Stimulated activated CD4-positive, alpha-beta T cell treated with anti-CD3 and anti-CD28 coated beads, Interleukin-15, amount 100 ng/mL, for 1 hour (primary cell): ENCODE measurements around the gene ZNRF4.
"Not testable (repeated sequence)": the region's sequence is repeated elsewhere in the genome, so short reads cannot be mapped to it uniquely, and the experiment has no call there.

Source experiments
- DNase-seq, 2 donors: peaks; one replicate each; pipeline ENCODE4 v3.0.0-alpha.2; 2020; ENCODE audit warnings: low read depth in 1 of 2, low spot score in 1 of 2

ZNRF4 gene, protein sequence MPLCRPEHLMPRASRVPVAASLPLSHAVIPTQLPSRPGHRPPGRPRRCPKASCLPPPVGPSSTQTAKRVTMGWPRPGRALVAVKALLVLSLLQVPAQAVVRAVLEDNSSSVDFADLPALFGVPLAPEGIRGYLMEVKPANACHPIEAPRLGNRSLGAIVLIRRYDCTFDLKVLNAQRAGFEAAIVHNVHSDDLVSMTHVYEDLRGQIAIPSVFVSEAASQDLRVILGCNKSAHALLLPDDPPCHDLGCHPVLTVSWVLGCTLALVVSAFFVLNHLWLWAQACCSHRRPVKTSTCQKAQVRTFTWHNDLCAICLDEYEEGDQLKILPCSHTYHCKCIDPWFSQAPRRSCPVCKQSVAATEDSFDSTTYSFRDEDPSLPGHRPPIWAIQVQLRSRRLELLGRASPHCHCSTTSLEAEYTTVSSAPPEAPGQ

GRCh38 chr19:5455367-5456129, at the start of gene ZNRF4:
TSS of gene ZNRF4 (plus strand) at chr19:5455417. CDS start at chr19:5455492, 75 bp downstream.
- DNase-seq: no peak

DNA sequence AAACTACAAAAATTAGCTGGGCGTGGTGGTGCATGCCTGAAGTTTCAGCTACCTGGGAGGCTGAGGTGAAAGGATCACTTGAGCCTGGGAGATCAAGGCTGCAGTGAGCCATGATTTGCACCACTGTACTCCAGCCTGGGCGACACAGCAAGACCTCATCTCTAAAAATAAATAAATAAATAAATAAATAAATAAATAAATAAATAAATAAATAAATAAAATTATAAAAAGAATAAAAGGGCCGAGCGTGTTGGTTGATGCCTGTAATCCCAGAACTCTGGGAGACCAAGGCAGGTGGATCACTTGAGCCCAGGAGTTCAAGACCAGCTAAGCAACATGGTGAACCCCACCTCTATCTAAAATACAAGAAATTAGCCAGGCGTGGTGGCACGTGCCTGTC, 49.0 kb upstream of the ZNRF4 start:
- DNase-seq: not testable (repeated sequence)

- no peak for DNase-seq
Measured at GRCh38 chr19:5406816-5407215, 48.4 kb upstream of the ZNRF4 start.

- DNase-seq: no peak
Measured at GRCh38 chr19:5407356-5407755, 47.9 kb upstream of the ZNRF4 start.

- DNase-seq: no peak
Measured at GRCh38 chr19:5417495-5418436, 37.5 kb upstream of the ZNRF4 start.

GRCh38 chr19:5418677-5419076, 36.5 kb upstream of the ZNRF4 start:
- DNase-seq: no peak

DNA sequence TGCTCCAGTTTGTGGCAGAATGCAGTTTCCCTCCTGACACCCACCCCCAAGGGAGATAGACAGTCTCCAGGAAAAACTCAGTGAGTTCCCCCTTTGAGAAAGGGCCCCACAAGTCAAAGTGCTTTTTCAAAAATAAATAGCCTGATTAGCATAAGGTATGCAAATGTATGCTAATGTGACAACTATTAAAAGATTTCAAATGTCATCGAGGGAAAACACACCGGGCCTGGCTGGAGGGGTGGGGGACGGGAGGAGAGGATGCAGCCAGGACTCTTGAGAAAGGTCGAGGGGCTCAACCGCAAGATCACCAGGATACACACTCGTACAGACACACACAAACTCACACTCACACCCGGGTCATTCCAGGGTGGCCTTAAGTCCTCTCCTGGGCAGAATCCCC, 34.3 kb upstream of the ZNRF4 start:
- no peak for DNase-seq

DNA sequence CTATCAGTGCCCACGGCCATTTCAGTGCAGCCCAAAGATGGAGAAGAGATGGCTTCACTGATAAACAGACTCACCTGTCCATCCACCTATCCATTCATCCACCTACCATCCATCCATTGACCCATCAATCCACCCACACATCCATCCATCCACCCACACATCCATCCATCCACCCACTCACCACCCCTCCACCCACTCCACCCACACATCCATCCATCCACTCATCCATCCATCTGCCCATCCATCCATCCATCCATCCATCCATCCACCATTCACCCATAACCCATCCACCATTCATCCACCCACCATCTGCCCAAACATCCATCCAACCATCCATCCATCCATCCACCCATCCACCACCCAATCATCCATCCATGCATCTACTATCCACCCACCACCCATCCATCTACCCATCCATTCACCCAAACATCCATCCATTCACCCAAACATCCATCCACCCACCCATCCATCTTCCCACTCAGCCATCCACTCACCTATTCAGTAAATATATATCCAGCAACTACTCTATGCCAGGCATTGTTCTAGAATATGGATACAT, 31.6 kb upstream of the ZNRF4 start:
- DNase-seq: no peak

GRCh38 chr19:5424192-5424973, 30.8 kb upstream of the ZNRF4 start:
- DNase-seq: no peak

- DNase-seq: no peak
Measured at GRCh38 chr19:5425260-5425659, 30.0 kb upstream of the ZNRF4 start.

GRCh38 chr19:5430237-5430636, 25.0 kb upstream of the ZNRF4 start:
- DNase-seq: no peak

DNA sequence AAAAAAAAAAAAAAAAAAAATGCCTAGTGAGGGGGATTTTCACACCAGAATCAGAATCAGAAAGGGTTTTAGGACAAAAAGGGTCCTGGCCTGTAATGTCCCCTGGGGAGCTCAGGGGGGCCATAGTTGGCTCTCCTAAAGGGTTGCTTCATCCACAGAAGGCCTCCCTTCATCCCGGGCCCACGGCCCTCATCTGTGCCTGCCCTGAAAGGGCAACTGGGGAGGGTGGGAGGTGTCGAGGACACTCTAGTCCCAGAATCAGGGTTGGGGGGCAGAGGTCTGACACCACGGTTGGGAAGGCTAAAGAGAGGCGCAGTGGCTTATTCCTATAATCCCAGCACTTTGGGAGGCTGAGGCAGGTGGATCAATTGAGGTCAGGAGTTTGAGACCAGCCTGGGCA, 22.5 kb upstream of the ZNRF4 start:
- no peak for DNase-seq

GRCh38 chr19:5434351-5434917, 20.8 kb upstream of the ZNRF4 start:
- no peak for DNase-seq

DNA sequence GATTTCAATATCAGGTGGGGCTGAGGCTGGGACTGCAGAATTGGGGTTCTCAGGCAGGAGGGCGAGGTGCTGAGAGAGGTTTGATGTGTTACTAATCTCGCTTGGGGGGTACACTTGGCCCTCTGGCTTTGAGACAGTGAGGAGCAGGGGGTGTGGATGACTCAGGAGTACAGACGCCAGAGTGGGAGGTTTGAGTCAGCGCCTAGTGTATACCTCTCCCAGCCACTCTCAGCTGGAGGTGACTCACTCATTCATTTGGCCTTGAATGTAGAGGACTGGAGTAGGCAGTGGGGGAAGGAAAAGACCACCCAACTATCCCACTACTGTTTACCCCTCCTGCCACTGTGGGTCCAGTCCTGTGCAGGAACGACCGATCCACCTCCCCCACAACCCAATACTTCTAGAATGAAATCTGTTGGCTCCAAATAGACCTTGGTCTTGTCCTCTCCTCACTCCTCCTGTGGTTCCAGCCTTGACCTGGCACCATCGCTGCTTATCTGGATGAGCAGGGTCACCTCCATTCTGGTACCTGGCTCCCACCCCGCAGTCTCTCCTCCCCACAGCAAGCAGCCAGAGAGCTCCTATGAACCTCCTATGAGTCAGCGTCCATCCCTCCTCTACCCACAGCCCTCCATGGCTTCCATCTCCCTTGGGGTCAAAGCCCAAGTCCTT, 20.1 kb upstream of the ZNRF4 start:
- peak in 1 of 2 donors; percentile 6 for DNase-seq

DNA sequence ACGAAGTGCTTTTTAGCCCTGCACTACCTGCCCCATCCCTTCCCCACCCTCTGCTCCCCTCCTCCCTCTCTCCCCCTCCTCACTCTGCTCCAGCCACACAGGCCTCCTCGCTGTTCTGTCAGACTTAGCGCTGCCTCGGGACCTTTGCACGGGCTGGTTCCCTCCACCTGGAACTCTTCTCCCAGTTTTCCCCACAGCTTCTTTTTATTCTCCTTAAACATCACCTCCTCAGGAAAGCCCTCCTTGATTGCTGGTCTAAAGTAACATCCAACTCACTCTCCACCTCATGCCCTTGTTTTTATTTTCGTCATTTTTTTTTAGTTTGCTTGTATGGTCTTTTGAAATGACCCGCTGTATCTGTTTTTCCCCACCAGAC, 19.6 kb upstream of the ZNRF4 start:
- no peak for DNase-seq

DNA sequence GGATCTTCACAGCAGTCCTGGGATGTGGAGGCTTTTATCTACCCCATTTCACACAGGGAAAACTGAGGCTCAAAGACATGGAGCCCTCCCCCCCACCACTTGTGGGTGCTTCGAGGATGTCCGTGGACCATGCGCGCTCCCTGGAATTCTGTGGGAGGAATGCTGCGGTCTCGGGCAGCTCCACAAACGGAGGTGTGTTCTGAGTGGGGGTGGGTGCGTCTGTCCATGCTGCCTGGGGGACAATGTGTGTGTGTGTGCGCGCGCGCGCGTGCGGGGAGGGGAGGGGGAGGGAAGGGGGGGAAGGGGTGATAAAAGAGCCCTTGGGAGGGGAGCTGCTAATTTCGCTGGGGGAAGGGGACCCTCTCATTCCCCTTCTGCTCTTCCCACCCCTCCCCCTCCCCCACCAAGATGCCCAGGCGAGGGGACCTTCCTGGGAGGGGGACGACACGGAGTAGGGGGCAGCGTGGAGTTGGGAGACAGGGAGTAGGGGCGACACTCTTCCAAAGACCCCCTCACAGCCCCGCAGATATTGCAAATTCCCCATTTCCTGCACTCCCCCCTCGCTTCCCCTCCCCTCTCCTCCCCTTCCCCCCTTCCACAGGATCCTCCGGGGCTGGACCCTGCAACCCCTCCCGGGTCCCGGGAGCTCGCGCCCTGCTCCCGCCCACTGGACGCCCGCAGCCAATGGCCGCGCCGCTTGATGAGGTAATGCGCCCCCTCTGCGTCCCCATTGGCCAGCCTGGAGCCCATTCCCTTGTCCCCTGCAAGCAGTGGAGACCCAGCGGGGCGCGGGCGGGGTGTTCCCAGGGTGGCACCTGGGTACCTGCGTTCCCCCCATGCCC, 18.9 kb upstream of the ZNRF4 start:
- DNase-seq: no peak

GRCh38 chr19:5436948-5437306, 18.3 kb upstream of the ZNRF4 start:
- no peak for DNase-seq

DNA sequence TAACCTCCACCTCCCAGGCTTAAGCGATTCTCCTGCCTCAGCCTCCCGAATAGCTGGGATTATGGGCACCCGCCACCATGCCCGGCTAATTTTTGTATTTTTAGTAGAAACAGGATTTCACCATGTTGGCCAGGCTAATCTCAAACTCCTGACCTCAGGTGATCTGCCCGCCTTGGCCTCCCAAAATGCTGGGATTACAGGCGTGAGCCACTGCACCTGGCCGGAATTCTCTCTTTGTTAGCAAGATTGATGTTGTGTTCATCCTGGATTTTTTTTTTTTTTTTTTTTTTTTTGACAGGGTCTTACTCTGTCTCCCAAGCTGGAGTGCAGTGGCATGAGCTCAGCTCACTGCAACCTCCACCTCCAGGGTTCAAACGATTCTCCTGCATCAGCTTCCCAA, 16.5 kb upstream of the ZNRF4 start:
- DNase-seq: not testable (repeated sequence)

GRCh38 chr19:5439452-5439851, 15.8 kb upstream of the ZNRF4 start:
- DNase-seq: no peak
